ENCODE measurements around the gene KRTAP6-3.

KRTAP6-3 gene

DNA sequence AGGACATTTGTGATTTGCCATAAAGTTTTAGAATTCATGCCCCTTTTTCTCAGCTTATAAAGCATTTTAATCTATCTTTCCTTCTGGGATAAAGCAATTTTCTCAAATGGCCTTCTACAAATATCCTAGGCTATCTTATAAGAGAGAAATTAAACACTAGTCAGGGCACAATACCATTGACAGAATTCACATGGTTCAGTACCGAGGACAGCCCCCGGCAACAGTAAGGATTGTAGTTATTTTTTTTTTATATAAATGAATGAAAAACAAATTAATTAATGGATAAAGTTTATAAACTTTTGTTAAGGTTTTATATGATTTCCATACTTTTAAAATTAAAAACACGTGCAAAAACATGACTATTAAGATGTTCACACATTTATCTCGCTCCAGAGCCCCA, 35.9 kb downstream of the KRTAP6-3 start:
- no peak for DNase-seq

DNA sequence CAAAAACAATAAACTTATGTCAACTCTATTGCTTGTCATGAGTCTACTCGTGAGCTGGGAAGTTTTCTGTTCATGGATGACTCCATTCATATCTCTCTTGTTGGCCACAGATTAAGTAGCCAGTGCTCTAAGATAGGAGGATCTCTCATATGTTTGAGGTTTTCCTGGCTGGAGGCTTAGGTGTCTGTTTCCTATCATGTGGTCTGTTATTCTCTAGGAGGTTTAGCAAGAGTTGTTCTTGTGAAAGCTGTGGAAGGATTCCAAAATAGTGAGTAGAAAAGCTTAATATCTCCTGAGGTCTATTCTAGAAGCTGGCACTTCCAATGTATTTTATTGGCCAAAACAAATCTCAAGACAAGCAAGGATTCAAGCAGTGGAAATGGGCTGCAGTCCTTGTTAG, 37.0 kb downstream of the KRTAP6-3 start:
- no peak for DNase-seq

DNA sequence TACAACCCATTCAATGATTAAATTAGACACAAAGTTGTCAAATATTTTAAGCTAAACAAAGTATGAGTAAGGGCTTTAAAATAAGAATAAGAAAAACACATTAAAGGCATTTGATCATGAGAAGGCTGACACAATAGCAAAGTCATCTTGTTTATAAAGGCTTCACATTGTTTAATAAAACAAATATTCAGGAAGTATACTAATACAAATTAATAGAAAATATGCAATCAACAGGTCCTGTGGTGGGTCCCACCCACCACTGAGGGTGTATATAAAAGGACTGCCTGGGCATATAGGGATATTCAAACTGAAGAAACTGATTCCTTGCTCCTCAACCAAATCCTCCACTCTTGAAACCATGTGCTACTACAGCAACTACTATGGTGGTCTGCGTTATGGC, 42.7 kb downstream of the KRTAP6-3 start, which contains the start of gene KRTAP20-2:
Gene KRTAP20-2, plus strand, starts transcription at position 301 of the 400 bp plus-strand sequence. Its CDS starts 58 bp downstream, at position 359.
- no peak for DNase-seq

DNA sequence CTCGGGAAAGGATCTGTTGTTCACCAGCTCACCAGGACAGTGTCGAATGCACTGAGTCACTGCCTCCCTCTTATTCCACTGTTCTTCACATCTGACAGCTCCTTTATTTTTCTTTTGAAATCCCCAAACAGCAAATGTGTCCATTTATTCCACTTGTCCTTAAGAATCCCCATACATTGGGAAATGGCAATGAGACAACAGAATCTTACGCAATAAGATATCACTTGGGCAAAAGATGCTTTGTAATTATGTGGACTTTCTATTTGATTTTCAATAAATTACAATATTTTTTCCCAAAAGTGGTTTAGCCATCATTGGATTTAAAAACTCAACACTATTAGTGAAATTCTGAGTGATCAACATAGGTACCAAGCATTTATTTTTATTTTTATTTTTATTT, 46.4 kb downstream of the KRTAP6-3 start:
- DNase-seq: no peak

DNA sequence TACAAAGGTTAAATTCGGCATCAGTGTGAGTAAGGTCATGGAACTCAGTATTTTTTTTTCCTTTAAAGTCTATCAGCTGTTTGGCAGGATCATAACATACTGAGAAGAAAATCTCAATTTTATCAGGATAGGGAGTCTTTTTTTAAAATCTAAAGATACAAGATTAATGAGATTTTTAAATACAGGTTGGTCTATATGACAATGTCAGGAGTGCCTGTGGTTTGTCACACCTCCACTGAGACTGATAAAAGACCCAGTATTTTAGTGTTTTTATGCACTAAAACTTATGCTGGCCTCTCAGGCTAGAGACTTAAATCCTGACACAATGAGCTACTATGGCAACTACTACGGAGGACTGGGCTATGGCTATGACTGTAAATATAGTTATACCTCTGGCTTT, 50.3 kb downstream of the KRTAP6-3 start, which contains the start of gene KRTAP20-3:
Gene KRTAP20-3, plus strand, starts transcription at position 301 of the 400 bp plus-strand sequence.
- no peak for DNase-seq
